Measurements from ENCODE around the gene LRRC43.

- TF ChIP-seq EZH2phosphoT487 (IDR thresholded peaks at IDR 0.05; ENCODE audit: borderline replicate concordance, low read length) = no peak
- no peak for TF ChIP-seq EZH2 (IDR thresholded peaks at IDR 0.05; ENCODE audit: low read length, unreplicated experiment)
These were observed 44.4 kb downstream of the LRRC43 start for GRCh38 chr12:122227341-122227740.
